ENCODE data around the gene MISP3. TPM values are rescaled to one million over a fixed set of nuclear protein-coding genes. Genes with fewer than 3 reads are reported as not detected.

The MISP3 gene
- total RNA-seq, 4 donors from 2014 or later, result 1.8 to 7.8 (median 7.2) TPM

GRCh38 chr19:14054721-14055120, 17.9 kb upstream of the MISP3 start:
- TF ChIP-seq CTCF (IDR thresholded peaks at IDR 0.05) (no peak), EP300 (IDR thresholded peaks at IDR 0.05) (no peak), POLR2A (IDR thresholded peaks at IDR 0.05) (no peak)
- H3K9me3 ChIP-seq, result peaks cover 0 to 17% (median 0%) of the 10 kb centered on the region in 4 donors
- H3K27me3 ChIP-seq, result peaks cover 2 to 32% of the 10 kb centered on the region in 2 donors
- WGBS, 2 donors, result 63 to 66% methylated on average over 11 of the region's 11 CpGs
- peaks cover 0 to 22% (median 5%) of the 10 kb centered on the region in 4 donors for H3K4me1 ChIP-seq
- H3K36me3 ChIP-seq, result peaks cover 0 to 18% (median 0%) of the 10 kb centered on the region in 3 donors
- no peak for DNase-seq (ENCODE audit: low spot score in 2 of 2)
- no peak overlapping the region for H3K27ac ChIP-seq
- H3K4me3 ChIP-seq, result no peak overlapping the region

- TF ChIP-seq POLR2A (IDR thresholded peaks at IDR 0.05), result no peak
- TF ChIP-seq CTCF (IDR thresholded peaks at IDR 0.05), result no peak
- TF ChIP-seq EP300 (IDR thresholded peaks at IDR 0.05), result no peak
- Histone ChIP-seq H3K27me3 (peaks cover 2 to 39% of the 10 kb centered on the region in 2 donors), H3K4me3 (no peak overlapping the region), H3K9me3 (peaks cover 0 to 17% (median 0%) of the 10 kb centered on the region in 4 donors), H3K27ac (no peak overlapping the region), H3K4me1 (peaks cover 0 to 22% (median 5%) of the 10 kb centered on the region in 4 donors), H3K36me3 (peaks cover 0 to 18% (median 0%) of the 10 kb centered on the region in 3 donors)
- WGBS, 2 donors, result 79 to 86% methylated on average over 3 of the region's 3 CpGs
- no peak for DNase-seq (ENCODE audit: low spot score in 2 of 2)
These were observed 17.2 kb upstream of the MISP3 start for GRCh38 chr19:14055396-14055795.

- DNase-seq (ENCODE audit: low spot score in 2 of 2), result no peak
- TF ChIP-seq POLR2A (IDR thresholded peaks at IDR 0.05), result no peak
- TF ChIP-seq EP300 (IDR thresholded peaks at IDR 0.05), result no peak
- no peak for TF ChIP-seq CTCF (IDR thresholded peaks at IDR 0.05)
- Histone ChIP-seq H3K4me1 (peaks cover 0 to 22% (median 5%) of the 10 kb centered on the region in 4 donors), H3K4me3 (no peak overlapping the region), H3K36me3 (peaks cover 0 to 18% (median 0%) of the 10 kb centered on the region in 3 donors), H3K9me3 (peaks cover 0 to 17% (median 0%) of the 10 kb centered on the region in 4 donors), H3K27ac (no peak overlapping the region), H3K27me3 (peaks cover 2 to 45% of the 10 kb centered on the region in 2 donors)
- WGBS, 2 donors, result 91 to 93% methylated on average over 9 of the region's 10 CpGs
These were observed 16.4 kb upstream of the MISP3 start for GRCh38 chr19:14056069-14056666.

GRCh38 chr19:14056741-14057356, 15.7 kb upstream of the MISP3 start:
- peaks cover 0 to 14% (median 0%) of the 10 kb centered on the region in 3 donors for H3K36me3 ChIP-seq
- H3K4me3 ChIP-seq, result peak overlapping the region in 3 of 4 donors; percentile 18 to 48 (median 28)
- TF ChIP-seq POLR2A (IDR thresholded peaks at IDR 0.05) (no peak), EP300 (IDR thresholded peaks at IDR 0.05) (no peak), CTCF (IDR thresholded peaks at IDR 0.05) (no peak)
- H3K27me3 ChIP-seq, result peaks cover 2 to 52% of the 10 kb centered on the region in 2 donors
- no peak overlapping the region for H3K27ac ChIP-seq
- no peak for DNase-seq (ENCODE audit: low spot score in 2 of 2)
- 26 to 33% methylated on average over 18 to 19 of the region's 19 CpGs for WGBS, 2 donors
- H3K9me3 ChIP-seq, result peaks cover 0 to 17% (median 0%) of the 10 kb centered on the region in 4 donors
- peaks cover 0 to 22% (median 5%) of the 10 kb centered on the region in 4 donors for H3K4me1 ChIP-seq
